Measurements from ENCODE around the gene DCDC1. TPM values are rescaled to one million over a fixed set of nuclear protein-coding genes. Genes with fewer than 3 reads are reported as not detected.

Gene DCDC1
- polyA plus RNA-seq, 4 donors, result 0.97 to 4.9 (median 4.5) TPM

DNA sequence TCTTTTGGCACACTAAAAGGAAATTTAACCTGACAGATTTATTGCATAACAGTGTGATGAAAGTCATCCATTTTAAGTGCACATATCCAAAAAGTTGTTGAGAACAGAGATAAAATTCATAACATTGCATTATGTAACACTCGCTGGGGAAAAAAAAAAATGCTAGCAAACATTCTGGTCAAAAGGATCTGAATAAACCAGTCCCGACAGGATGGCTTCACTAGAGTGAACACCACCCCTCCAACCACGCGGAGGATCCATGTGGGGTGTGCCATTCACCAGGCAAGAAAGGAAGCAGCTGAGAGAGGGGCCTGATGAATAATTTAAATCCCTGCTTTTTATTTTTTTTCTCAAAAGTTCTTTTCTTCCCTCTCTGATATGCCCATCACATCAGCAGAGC is 258.7 kb downstream of the DCDC1 start:
- DNase-seq (ENCODE audit: low read depth in 4 of 4, low spot score in 3 of 4), result no peak

DNA sequence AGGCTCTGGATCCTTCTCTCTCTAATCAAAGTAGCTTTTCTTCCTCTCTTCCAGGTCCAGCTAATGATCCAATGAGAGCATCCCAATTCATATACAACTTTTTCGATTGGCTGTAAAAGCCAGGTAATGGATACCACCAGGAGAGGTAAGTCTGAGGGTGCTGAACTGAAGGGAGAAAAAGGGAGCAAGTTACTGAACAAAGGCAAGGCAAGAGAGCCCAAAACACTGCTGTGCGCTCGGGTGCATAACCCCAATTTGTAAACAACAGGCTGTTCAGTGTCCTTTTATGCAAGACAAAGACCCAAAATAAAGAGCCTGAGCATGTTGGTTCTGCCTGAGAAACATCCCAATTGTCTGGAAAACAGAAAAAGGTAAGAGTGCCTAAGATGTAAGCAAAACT is 260.1 kb downstream of the DCDC1 start:
- DNase-seq (ENCODE audit: low read depth in 4 of 4, low spot score in 3 of 4), result no peak

DNA sequence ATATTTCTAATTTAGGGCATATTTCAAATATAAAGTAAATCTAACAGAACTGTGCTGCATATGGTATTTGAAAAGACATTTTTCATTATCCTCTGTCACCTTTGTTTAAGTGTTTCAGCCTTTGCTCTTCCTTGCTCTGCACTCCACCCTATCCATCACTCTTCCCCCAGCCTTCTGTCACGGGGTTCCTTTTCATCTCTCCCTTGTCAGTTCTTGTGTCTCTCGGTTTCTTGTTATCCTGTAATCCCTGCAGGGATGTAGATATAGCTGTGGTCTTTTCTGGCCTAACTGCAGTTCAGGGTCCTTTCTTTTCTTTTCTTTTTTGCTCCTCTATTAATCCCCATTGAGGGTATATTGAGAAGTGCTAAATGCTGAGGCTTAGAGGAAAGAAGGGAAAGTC is 261.9 kb downstream of the DCDC1 start:
- no peak for DNase-seq (ENCODE audit: low read depth in 4 of 4, low spot score in 3 of 4)

DNA sequence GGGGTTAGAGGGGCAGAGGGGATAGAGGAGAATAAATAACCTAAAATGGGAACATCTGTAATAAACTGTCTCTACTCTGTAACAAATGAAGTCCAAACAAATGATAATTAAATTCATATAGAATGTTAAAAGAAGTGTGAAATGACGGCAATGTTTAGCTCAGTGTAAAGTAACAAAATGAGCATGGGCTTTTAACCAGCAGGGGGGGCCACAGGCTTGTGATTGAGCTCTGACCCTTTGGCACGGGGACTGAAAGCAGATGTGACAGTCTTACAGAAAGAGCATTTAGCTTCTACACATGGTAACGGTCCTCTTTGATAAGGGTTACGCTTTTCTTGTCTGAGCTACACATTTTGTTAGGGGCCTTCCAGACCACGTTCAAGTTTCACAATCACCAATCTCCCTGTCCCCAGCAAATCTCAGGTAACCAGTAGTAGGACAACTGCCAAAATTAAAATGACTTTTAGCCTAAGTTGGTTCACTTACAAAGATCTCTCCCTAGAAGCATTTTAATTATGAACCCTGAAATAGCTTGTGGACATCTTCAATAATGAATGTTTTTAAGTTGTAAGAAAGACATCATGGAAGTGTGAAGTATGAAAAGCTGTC is 262.5 kb downstream of the DCDC1 start:
- peak in 3 of 4 donors; percentile 7 to 47 (median 14) for DNase-seq (ENCODE audit: low read depth in 4 of 4, low spot score in 3 of 4)

DNA sequence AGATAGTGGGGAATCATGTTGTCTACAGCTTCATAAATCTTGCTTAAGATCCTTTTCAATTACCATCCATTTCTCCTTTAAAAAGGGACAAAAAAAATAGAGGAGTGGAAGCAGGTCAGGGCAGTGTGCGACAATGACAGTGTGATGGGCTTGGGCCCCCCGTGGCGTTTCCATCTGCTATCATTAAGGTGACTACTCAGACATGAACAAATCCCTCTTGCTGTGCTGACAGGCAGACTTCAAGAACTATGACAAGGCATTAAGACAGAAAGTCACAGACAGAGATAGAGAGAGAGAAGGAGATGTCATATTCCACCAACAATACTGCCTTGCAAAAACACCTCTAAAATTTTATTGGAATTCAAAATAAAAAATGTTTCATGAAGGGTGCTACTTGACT is 263.2 kb downstream of the DCDC1 start:
- DNase-seq (ENCODE audit: low read depth in 4 of 4, low spot score in 3 of 4), result no peak

DNA sequence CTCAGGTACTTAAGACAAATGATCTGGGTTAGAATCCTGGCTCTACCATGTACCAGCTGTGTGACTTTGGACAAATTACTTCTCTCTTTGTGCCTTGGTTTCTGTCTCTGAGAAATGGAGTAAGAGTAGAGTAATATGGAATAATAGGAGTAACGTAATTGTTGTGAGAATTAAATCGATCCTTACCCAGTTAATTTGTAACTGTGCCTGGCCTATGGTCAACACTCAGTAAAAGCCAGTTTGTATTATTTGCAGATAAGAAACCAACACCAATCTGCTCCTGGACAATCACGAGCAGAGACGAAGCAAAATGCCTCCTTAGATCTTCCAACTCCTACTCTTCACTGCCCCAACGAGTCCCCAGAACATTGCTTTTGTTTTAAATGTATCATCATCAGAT is 266.7 kb downstream of the DCDC1 start:
- DNase-seq (ENCODE audit: low read depth in 4 of 4, low spot score in 3 of 4), result no peak

DNA sequence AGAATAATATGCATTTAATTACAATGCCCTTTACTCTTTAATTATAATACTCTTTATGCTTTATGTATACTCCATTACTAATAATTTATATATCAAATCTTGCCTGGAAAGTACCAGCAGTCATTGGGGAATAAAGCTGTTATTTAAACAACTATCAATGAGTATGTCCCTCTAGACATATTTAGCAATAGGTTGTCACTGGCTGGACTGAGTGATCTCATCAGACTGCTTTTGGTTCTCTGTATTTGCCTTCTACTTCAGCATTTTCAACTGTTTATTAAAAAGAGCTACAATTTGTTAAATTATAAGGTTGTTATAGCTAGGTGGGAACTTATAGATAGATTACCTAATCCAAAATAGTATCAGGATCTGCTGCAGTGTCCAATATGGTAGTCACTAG is 267.2 kb downstream of the DCDC1 start:
- no peak for DNase-seq (ENCODE audit: low read depth in 4 of 4, low spot score in 3 of 4)

DNA sequence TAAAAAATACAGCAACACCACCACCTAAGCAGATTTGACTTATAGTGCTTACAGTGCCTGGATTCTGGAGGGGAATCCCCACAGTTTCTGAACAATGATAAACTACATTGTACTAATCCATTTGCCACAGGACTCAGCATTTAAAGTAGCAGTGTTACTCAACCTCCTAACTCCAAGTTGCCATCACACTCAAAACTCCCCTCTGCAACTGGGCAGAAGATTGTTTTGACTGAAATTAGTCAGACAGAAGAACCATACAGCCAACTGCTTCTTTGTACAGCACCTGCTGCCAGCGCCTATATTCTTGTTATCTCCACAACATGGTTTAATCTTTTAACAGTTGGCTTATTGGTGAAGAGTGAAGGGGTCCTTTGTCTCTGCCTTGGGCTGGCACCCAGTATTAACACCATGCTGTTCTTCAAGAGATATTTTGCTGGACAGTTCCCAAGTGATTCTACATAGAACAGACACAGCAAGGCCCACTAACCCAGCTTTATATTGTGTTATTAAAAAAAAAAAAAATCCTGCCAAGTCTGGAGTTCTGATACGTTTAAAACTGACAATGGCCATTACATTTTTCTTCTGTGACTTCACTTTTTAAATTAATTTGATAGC is 273.2 kb downstream of the DCDC1 start:
- DNase-seq (ENCODE audit: low read depth in 4 of 4, low spot score in 3 of 4), result no peak

DNA sequence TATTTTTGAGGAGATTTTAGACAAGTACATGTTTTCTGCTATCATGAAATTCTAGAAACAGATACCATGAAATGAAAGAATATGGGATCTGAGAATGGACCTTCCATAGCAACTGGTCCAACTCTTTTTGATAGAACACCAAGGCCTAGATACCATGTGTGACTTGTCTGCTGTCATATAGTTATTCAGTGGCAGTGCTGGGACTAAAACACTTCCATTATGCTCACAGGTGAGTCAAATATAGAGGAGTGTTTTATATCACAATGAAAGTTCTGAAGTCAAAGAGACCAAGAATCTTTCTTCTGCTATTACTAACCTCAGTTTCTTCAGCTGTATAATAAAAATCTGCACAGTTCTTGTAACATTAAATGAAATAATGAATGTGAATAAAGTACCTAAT is 276.9 kb downstream of the DCDC1 start:
- no peak for DNase-seq (ENCODE audit: low read depth in 4 of 4, low spot score in 3 of 4)

DNA sequence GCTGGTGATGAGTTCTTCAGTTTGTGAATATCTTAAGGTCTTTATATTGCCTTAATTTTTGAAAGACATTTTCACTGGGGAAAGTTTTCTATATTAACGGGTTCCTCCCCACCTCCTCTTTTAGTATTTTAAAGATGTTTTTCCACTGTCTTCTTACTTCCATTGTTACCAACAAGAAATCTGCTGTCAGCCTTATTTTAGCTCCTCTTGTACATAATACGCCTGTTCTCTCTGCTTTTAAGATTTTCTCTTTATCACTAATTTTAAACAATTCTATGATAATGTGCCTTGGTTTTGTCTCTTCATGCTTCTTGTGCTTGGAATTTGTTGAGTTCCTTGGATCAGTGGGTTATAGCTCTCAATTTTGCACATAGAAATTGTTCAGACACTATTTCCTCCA is 280.4 kb downstream of the DCDC1 start:
- DNase-seq (ENCODE audit: low read depth in 4 of 4, low spot score in 3 of 4), result no peak

DNA sequence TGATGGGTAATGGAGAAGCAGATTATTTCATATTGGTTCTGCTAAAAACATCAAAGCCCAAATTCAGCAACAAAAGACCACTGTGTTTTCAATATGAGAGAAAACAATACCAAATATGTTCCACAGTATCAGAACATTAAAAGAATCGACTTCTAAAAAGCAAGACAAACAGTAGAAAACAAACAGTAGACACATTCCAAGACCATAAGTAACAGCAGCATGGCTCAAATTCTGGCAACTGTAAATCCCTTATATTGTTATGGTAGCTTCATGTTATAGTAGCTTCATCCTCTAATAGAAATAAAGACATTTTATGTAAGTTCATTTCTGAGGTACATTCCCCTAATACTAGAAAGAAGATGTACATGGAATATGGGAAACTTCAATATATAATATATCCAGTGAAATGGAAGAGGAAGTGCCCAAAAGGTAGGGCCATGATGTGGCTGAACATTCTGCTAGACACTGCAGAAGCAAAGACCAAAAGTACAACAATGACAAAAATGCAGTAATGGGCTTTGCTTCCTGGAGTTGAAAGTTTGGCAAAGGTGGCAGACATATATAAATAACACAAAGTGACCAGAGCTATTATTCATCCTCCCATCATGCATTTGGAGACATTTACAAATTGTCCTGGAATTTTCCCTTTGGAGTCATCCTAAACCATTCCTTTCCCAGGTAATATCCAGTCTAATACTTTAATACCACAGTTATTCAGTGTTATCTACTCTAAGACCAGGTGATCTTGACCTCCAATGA is 299.9 kb downstream of the DCDC1 start:
- DNase-seq (ENCODE audit: low read depth in 4 of 4, low spot score in 3 of 4), result no peak

DNA sequence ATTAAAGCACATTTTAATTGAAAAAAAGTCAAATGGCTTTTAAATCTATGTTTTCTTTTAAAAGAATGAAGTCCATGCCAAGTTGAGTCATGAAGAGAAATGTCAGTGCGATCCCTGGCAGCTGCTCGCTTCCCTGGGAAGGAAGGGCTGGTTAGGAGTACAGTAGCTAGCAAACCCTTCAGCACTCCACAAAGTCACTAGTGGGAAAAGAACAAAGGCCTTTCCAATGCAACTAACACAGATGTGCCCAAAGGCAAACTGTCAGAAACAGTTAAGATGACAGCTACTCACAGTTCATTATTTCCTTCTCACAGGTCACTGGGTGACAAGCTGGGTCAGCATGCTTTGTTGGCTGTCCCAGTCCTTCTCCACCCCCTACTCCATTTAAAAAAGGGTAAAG is 308.7 kb downstream of the DCDC1 start:
- DNase-seq (ENCODE audit: low read depth in 4 of 4, low spot score in 3 of 4), result no peak

DNA sequence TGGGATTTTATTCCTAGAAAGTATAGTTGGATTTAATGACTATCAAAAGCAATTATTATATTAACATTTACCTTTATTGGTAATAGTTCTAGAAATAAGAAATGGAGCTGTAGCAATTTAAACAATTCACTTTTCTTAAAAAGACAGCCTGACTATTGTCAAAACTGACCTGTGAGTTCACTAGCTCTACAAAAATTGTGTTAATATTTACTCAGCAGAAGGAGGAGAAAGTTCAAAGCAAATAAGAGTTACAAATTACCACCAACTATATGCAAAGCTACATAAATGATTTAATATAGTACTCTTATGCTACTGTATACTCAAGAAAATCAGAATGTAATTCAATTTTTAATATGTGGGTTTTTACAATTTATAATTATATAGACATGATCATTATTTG is 310.0 kb downstream of the DCDC1 start:
- no peak for DNase-seq (ENCODE audit: low read depth in 4 of 4, low spot score in 3 of 4)

DNA sequence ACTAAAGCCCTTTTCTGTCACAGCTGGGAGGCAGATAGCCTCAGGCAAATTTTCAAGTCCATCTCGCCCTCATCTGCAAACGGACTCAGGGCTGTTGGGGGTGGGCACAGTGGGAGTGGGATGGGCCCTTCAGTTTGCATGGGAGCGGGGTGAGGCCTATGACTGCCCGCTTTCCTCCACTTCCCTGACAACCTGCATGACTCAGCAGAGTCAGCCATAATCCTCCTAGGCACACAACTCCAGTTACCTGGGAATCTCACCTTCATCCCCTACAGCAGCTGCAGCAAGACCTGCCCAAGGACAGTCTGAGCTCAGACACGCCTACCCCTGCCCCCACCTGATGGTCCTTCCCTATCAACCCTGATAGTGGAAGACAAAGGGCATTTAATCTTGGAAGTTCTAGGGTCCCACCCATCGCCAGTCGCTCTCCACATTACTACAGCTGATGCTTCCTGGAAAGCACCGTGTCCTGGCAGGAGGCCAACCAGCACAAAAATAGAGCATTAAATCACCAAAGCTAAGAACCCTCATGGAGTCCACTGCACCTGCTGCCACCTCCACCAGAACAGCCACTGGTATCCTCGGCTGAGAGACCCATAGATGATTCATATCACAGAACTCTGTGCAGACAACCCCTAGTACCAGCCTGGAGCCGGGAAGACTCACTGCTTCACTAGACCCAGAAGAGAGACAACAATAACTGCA is 319.3 kb downstream of the DCDC1 start:
- DNase-seq (ENCODE audit: low read depth in 4 of 4, low spot score in 3 of 4), result no peak

DNA sequence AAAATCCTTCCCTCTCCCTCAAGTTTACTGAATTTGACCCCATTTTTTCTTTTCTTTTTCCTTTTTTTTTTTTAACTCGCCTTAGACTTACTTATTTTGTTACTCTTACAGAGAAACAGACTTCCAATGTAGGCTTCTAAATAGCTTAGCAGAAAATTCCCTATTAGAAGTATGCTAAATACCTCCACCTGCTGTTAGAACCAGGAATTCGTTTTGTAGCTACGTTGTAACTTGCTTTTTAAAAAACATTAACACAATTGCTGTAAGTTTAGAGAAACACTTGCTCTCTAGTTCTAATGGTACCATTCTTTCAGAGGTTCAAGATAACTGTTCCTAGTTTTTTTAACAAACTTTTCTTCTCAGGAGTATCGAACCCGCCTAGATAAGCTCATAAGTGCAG is 324.2 kb downstream of the DCDC1 start:
- no peak for DNase-seq (ENCODE audit: low read depth in 4 of 4, low spot score in 3 of 4)

DNA sequence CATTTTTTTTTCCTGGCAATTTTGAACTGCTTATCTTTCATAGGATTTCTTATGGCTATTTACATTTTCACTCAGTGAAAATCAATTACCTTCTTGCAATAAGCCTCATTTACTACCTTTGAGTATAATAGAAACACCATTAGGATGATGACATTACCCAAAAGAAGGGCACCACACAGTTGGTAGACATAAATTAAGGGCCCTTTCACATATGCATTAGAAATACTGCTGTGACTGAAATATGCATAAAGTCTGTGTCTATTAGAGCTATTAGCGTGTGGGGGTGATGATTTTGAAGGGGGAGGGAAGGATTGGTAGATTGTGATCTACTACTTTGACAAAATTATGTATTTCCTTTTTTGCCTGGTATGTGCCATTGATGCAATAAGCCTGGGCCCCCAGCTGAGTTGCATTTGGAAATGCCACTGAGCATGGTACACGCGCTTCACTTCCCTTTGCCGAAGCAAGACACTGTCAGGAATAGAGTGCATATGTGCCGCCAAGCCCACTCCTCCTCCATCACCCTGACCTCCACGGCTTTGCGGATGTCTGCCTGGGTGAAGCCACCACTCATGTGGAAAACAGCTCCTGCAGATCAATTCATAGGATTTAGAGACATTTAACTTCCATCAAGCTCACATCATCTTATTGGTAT is 339.3 kb downstream of the DCDC1 start:
- DNase-seq (ENCODE audit: low read depth in 4 of 4, low spot score in 3 of 4), result no peak

DNA sequence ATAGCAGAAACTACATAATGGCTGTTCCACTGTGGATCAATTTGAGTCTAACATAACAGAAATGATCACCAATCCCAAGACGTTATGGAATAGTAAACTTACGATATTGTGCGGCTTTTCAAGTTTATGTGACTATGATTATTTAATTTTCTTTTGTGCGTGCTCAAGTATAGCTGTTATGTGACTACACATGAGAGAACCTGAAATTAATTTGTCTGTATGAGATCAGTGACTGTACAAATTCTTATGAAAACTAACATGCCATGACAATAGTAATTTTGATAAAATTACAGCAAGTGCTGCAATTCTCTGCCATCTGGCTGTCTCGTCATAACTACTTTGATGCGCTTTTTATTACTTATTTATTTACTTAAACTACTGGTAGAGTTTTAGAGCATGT is 343.2 kb downstream of the DCDC1 start:
- no peak for DNase-seq (ENCODE audit: low read depth in 4 of 4, low spot score in 3 of 4)

DNA sequence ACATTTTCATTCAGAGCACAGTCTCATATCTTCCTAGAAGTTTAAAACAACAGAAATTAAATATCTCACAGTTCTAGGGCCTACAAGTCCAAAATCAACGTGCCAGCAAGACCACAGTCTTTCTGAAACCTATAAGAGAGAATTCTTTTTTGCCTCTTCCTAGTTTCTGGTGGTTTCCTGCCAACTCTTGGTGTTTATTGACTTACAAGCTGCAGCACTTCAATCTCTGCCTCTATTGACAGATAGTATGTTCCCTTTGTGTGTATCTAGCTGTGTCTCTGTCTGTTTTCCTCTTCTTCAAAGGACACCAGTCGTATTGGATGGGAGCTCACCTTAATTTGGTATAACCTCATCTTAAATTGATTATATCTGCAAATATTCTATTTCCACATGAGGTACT is 347.5 kb downstream of the DCDC1 start:
- no peak for DNase-seq (ENCODE audit: low read depth in 4 of 4, low spot score in 3 of 4)

DNA sequence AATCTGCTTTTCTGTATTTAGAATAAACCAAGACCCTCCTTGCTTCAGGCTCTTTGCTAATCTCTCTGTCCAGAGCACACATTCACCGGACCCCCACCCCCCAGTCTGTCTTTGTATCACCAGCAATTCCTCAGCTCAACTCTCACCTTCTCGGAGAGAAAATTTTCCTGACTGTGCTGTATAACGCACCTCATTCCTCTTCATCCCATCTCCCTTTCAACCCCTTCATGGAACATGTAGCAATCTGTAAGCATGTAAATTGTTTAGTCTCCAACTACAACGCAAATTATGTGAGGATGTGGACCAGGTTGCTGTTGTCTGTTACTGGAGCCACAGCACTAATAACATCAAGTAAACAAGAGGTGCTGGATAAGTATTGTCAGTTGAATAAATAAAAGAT is 349.8 kb downstream of the DCDC1 start:
- DNase-seq (ENCODE audit: low read depth in 4 of 4, low spot score in 3 of 4), result no peak

DNA sequence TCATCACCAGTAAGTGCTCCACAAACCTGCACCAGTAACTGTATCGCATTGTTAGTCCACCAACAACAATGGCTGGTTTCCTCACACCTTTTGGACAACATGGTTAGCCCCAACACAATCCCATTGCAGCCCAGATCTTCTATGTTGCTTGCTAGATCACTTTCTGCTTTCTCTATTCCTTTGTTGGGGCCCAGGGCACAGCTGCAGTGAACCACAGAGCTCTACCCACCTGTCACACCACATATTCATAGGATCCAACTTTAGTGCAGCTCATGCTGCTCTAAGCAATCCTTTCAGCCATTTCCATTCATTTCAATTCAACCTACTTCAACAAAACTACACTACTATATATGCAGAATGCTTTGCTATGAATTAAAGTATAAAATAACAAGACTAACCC is 364.3 kb downstream of the DCDC1 start:
- no peak for DNase-seq (ENCODE audit: low read depth in 4 of 4, low spot score in 3 of 4)

DNA sequence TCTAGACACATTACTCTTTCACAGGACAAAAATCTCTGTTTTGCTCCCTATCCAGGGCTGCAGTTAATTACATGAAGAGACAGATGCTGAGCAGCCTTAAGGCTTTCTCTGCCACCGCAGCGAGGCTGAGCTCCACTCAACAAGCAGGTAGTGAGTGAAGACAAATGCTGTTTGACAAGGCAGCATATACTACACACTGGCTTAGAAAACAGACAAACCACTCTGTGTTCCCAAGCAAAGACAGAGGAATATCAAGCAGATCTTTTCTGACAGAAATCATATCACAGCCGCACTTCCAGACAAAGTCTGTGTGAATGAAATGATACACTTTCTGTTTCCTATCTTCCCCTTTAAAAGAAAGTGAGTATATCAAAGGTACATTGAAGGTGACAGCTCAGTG is 368.1 kb downstream of the DCDC1 start:
- no peak for DNase-seq (ENCODE audit: low read depth in 4 of 4, low spot score in 3 of 4)

Measured in left renal pelvis (tissue), 4 donors.